Measurements from ENCODE around the gene UBE3C. TPM values are rescaled to one million over a fixed set of nuclear protein-coding genes. Genes with fewer than 3 reads are reported as not detected.

Gene UBE3C
- total RNA-seq, 1 experiment from 2014 or later = 84.8 TPM

- no peaks in the 10 kb centered on the region for H3K9me2 ChIP-seq (replicated peaks; ENCODE audit: insufficient read depth, low read length)
- H3K36me3 ChIP-seq (ENCODE audit: insufficient read depth, low read length) = no peaks in the 10 kb centered on the region
Measured at GRCh38 chr7:157278791-157279724, 140.3 kb downstream of the UBE3C start.

GRCh38 chr7:157279741-157280215 lies 141.1 kb downstream of the UBE3C start:
- Histone ChIP-seq H3K9ac (ENCODE audit: low read length) (no peak overlapping the region), H3K4me2 (ENCODE audit: low read depth, low read length, poor library complexity, severe bottlenecking) (no peak overlapping the region)

More at GRCh38 chr7:157278791-157279724, 140.3 kb downstream of the UBE3C start:
- Histone ChIP-seq H3K4me3 (ENCODE audit: low read length) (no peak overlapping the region), H3K27me3 (ENCODE audit: low read length) (no peaks in the 10 kb centered on the region), H3K27ac (ENCODE audit: low read length) (no peak overlapping the region), H3K79me2 (ENCODE audit: low read length) (no peaks in the 10 kb centered on the region), H3K9ac (ENCODE audit: low read length) (no peak overlapping the region), H3K4me1 (ENCODE audit: low read length) (no peaks in the 10 kb centered on the region), H3K4me2 (ENCODE audit: low read depth, low read length, poor library complexity, severe bottlenecking) (no peak overlapping the region), H4K20me1 (ENCODE audit: insufficient read depth, low read depth, low read length) (no peaks in the 10 kb centered on the region), H3K9me3 (ENCODE audit: low read length) (no peaks in the 10 kb centered on the region), H2AFZ (ENCODE audit: low read length) (no peak overlapping the region)
- no peak for DNase-seq

GRCh38 chr7:157280216-157280841 lies 141.6 kb downstream of the UBE3C start:
- H3K9me3 ChIP-seq (ENCODE audit: low read length) = no peaks in the 10 kb centered on the region
- H2AFZ ChIP-seq (ENCODE audit: low read length) = no peak overlapping the region
- H3K4me2 ChIP-seq (ENCODE audit: low read depth, low read length, poor library complexity, severe bottlenecking) = no peak overlapping the region
- H4K20me1 ChIP-seq (ENCODE audit: insufficient read depth, low read depth, low read length) = no peaks in the 10 kb centered on the region
- H3K27ac ChIP-seq (ENCODE audit: low read length) = no peak overlapping the region
- H3K9me2 ChIP-seq (replicated peaks; ENCODE audit: insufficient read depth, low read length) = no peaks in the 10 kb centered on the region
- DNase-seq = no peak
- H3K36me3 ChIP-seq (ENCODE audit: insufficient read depth, low read length) = no peaks in the 10 kb centered on the region
- no peaks in the 10 kb centered on the region for H3K4me1 ChIP-seq (ENCODE audit: low read length)
- H3K27me3 ChIP-seq (ENCODE audit: low read length) = no peaks in the 10 kb centered on the region
- H3K79me2 ChIP-seq (ENCODE audit: low read length) = no peaks in the 10 kb centered on the region
- H3K9ac ChIP-seq (ENCODE audit: low read length) = no peak overlapping the region
- no peak overlapping the region for H3K4me3 ChIP-seq (ENCODE audit: low read length)

More at GRCh38 chr7:157279741-157280215, 141.1 kb downstream of the UBE3C start:
- Histone ChIP-seq H4K20me1 (ENCODE audit: insufficient read depth, low read depth, low read length) (no peaks in the 10 kb centered on the region), H3K9me3 (ENCODE audit: low read length) (no peaks in the 10 kb centered on the region), H2AFZ (ENCODE audit: low read length) (no peak overlapping the region), H3K4me1 (ENCODE audit: low read length) (no peaks in the 10 kb centered on the region), H3K9me2 (replicated peaks; ENCODE audit: insufficient read depth, low read length) (no peaks in the 10 kb centered on the region), H3K79me2 (ENCODE audit: low read length) (no peaks in the 10 kb centered on the region), H3K27me3 (ENCODE audit: low read length) (no peaks in the 10 kb centered on the region), H3K27ac (ENCODE audit: low read length) (no peak overlapping the region), H3K36me3 (ENCODE audit: insufficient read depth, low read length) (no peaks in the 10 kb centered on the region), H3K4me3 (ENCODE audit: low read length) (no peak overlapping the region)
- no peak for DNase-seq

- Histone ChIP-seq H3K79me2 (ENCODE audit: low read length) (no peaks in the 10 kb centered on the region), H3K4me3 (ENCODE audit: low read length) (no peak overlapping the region), H3K9ac (ENCODE audit: low read length) (no peak overlapping the region), H3K36me3 (ENCODE audit: insufficient read depth, low read length) (no peaks in the 10 kb centered on the region), H3K27ac (ENCODE audit: low read length) (no peak overlapping the region), H4K20me1 (ENCODE audit: insufficient read depth, low read depth, low read length) (no peaks in the 10 kb centered on the region), H3K27me3 (ENCODE audit: low read length) (no peaks in the 10 kb centered on the region), H3K9me3 (ENCODE audit: low read length) (no peaks in the 10 kb centered on the region), H3K9me2 (replicated peaks; ENCODE audit: insufficient read depth, low read length) (no peaks in the 10 kb centered on the region), H2AFZ (ENCODE audit: low read length) (no peak overlapping the region), H3K4me1 (ENCODE audit: low read length) (no peaks in the 10 kb centered on the region), H3K4me2 (ENCODE audit: low read depth, low read length, poor library complexity, severe bottlenecking) (no peak overlapping the region)
- DNase-seq = no peak
Measured at GRCh38 chr7:157281221-157281998, 142.7 kb downstream of the UBE3C start.

- Histone ChIP-seq H3K27ac (ENCODE audit: low read length) (no peak overlapping the region), H3K36me3 (ENCODE audit: insufficient read depth, low read length) (no peaks in the 10 kb centered on the region), H3K27me3 (ENCODE audit: low read length) (no peaks in the 10 kb centered on the region), H4K20me1 (ENCODE audit: insufficient read depth, low read depth, low read length) (no peaks in the 10 kb centered on the region), H3K4me3 (ENCODE audit: low read length) (no peak overlapping the region), H3K9me2 (replicated peaks; ENCODE audit: insufficient read depth, low read length) (no peaks in the 10 kb centered on the region), H3K9me3 (ENCODE audit: low read length) (no peaks in the 10 kb centered on the region), H3K79me2 (ENCODE audit: low read length) (no peaks in the 10 kb centered on the region), H2AFZ (ENCODE audit: low read length) (no peak overlapping the region), H3K9ac (ENCODE audit: low read length) (no peak overlapping the region), H3K4me2 (ENCODE audit: low read depth, low read length, poor library complexity, severe bottlenecking) (no peak overlapping the region), H3K4me1 (ENCODE audit: low read length) (no peaks in the 10 kb centered on the region)
- no peak for DNase-seq
Measured at GRCh38 chr7:157282141-157282801, 143.5 kb downstream of the UBE3C start.

GRCh38 chr7:157284229-157285014 lies 145.7 kb downstream of the UBE3C start:
- H3K36me3 ChIP-seq (ENCODE audit: insufficient read depth, low read length) = no peaks in the 10 kb centered on the region

GRCh38 chr7:157291404-157292080 lies 152.8 kb downstream of the UBE3C start:
- no peaks in the 10 kb centered on the region; the same call in 1 of the 2 replicates for H3K27me3 ChIP-seq (ENCODE audit: low read length)
- H3K9me3 ChIP-seq (ENCODE audit: low read length) = peaks cover 5% of the 10 kb centered on the region; the same call in 1 of the 2 replicates
- DNase-seq = no peak
- no peak overlapping the region for H2AFZ ChIP-seq (ENCODE audit: low read length)
- H3K9ac ChIP-seq (ENCODE audit: low read length) = no peak overlapping the region
- H3K4me3 ChIP-seq (ENCODE audit: low read length) = no peak overlapping the region
- no peaks in the 10 kb centered on the region for H3K79me2 ChIP-seq (ENCODE audit: low read length)
- H3K27ac ChIP-seq (ENCODE audit: low read length) = no peak overlapping the region
- no peak overlapping the region for H3K4me2 ChIP-seq (ENCODE audit: low read depth, low read length, poor library complexity, severe bottlenecking)
- H4K20me1 ChIP-seq (ENCODE audit: insufficient read depth, low read depth, low read length) = no peaks in the 10 kb centered on the region
- H3K36me3 ChIP-seq (ENCODE audit: insufficient read depth, low read length) = no peaks in the 10 kb centered on the region
- peaks cover 19% of the 10 kb centered on the region for H3K4me1 ChIP-seq (ENCODE audit: low read length)
- no peaks in the 10 kb centered on the region for H3K9me2 ChIP-seq (replicated peaks; ENCODE audit: insufficient read depth, low read length)

More at GRCh38 chr7:157284229-157285014, 145.7 kb downstream of the UBE3C start:
- H3K4me2 ChIP-seq (ENCODE audit: low read depth, low read length, poor library complexity, severe bottlenecking) = no peak overlapping the region
- H3K27ac ChIP-seq (ENCODE audit: low read length) = no peak overlapping the region
- H3K27me3 ChIP-seq (ENCODE audit: low read length) = no peaks in the 10 kb centered on the region; the same call in 1 of the 2 replicates
- H2AFZ ChIP-seq (ENCODE audit: low read length) = no peak overlapping the region
- H3K9me2 ChIP-seq (replicated peaks; ENCODE audit: insufficient read depth, low read length) = no peaks in the 10 kb centered on the region
- peaks cover 5% of the 10 kb centered on the region for H3K4me1 ChIP-seq (ENCODE audit: low read length)
- no peak overlapping the region for H3K9ac ChIP-seq (ENCODE audit: low read length)
- H3K4me3 ChIP-seq (ENCODE audit: low read length) = no peak overlapping the region
- H3K9me3 ChIP-seq (ENCODE audit: low read length) = peaks cover 5% of the 10 kb centered on the region; the same call in 1 of the 2 replicates
- no peak for DNase-seq
- H3K79me2 ChIP-seq (ENCODE audit: low read length) = no peaks in the 10 kb centered on the region
- H4K20me1 ChIP-seq (ENCODE audit: insufficient read depth, low read depth, low read length) = no peaks in the 10 kb centered on the region

Data from Karpas-422 (cell line).